Suprapubic skin (tissue), 3 donors: ENCODE data around the gene S100PBP.

ENCODE experiments used
- CTCF ChIP-seq, 2 donors: fragments of 200-600 bp in 1 of 2; fragments of 450-650 bp in 1 of 2; sonication (generic) in 1 of 2; IDR thresholded peaks; one replicate each; pipeline ENCODE4 v1.5.1; 2016 to 2019; ENCODE audit warnings: antibody characterized with exemption in 2 of 2, mild to moderate bottlenecking in 1 of 2, moderate library complexity in 1 of 2
- EP300 ChIP-seq: sonication (generic); formaldehyde crosslinking; IDR thresholded peaks from one replicate; pipeline ENCODE4 v1.6.1; 2017; ENCODE audit warnings: antibody characterized with exemption

DNA sequence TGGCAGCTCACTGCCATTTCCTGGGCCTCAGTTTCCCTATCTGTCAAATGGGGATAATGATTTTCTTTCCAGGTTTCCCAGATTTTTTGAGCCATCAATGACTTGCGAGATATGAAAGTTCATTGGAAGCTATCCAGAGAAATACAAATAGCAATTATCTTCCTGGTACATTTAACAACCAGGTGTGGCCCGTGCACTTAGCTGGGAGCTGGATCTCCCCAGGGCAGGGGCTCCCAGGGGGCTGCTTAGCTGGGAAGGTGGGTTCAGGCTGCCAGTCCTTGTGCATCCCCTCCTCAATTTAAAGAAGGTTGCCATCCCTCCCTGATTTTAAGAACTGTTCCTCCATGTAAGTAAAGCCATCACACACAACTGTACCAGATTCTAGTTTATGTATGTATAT lies 87.3 kb downstream of the S100PBP start:
- TF ChIP-seq CTCF (IDR thresholded peaks at IDR 0.05) (no peak), EP300 (no peak)
